NCI-H2107 treated with DMSO at 0.1 percent for 48 hours (cell line): ENCODE measurements around the gene TMEM8B.
"Not testable (repeated sequence)": the region's sequence is repeated elsewhere in the genome, so short reads cannot be mapped to it uniquely, and the experiment has no call there.

Source experiments
- DNase-seq: peaks from one replicate; lab custom pipeline; 2025; ENCODE audit not compliant: unreplicated experiment; lab: John Stamatoyannopoulos, UW

The TMEM8B gene

DNA sequence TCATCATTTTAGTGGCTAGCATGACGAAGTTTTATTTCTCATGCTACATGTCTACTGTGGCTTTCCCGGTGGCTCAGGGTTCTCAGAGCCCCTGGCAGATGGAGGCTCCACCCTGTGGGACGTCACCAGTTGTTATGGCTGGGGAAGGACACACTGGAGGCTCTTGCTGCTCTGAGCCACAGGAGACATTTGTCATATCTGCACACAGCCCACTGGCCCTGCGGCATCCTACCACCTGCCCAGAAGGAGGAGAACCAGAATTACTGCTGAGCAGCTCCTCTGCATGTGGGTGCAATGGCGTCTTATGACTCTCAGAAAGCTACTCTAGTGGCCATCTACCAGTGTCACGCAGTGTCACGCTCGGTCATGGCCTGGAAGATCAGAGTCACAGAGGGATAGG, 34.6 kb downstream of the TMEM8B start:
- no peak for DNase-seq

DNA sequence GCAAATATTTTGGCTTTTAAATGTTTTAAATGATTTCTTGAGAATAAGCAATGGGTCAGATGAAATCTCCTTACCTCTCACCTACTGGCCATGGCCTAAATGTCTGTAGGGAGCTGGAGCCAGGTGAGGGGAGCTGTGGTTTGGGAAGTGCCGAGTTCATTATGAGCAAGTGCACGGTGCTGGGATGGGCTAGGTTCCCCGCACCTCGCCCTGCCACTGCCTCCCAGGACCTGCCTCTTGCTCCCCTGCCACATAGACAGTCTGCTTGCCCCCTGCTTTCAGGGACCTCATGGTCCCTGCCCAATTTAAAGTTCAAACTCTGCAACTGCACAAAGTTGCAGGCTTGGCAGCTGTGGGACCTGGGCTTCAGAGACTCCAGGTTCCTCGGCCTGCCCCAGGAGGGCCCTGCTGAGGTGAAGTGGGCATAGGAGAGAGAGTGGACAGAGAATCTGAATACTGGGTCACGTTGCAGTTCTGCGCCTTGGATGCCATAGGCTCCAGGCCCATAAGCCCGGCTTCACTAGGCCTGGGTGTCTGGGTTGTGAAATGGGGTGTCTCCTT, 35.7 kb downstream of the TMEM8B start:
- DNase-seq: no peak

DNA sequence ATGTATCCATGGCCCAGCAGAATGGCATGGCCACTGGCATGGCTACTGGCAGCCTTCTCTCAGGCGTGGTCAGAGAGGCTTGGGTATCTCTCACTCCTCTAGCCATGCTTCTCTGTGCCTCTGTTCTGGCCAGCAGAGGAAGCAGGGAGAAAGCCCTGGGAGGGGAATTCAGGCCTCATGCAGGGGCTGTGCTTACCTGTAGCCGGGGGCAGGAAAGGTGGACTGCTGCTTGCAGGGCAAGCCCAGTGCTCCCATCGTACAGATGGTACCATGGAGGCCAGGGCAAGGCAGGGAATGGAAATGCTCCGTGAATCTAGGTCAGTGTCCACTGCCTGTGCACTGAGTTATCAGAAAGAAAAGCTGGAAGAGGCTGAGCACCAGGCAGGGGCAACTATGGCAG, 38.5 kb downstream of the TMEM8B start:
- no peak for DNase-seq

DNA sequence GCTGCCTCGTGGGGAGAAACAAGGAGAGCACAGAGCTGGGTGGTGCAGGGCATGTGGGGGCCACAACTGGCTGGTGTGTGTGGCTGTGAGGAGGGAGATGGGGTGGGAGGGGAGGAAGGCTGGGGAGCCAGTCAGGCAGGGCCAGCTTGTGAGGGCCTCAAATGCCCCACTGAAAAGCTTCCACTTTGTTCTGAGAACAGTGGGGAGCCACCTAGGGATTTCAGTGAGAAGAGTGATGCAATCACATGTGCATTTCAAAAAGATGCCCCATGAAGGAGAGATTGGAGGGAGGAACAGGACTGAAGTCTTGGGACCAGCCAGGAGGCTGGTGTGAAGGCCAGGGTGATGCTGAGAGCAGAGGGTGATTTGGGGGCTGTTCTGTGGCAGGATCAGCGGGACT, 39.9 kb downstream of the TMEM8B start:
- no peak for DNase-seq

DNA sequence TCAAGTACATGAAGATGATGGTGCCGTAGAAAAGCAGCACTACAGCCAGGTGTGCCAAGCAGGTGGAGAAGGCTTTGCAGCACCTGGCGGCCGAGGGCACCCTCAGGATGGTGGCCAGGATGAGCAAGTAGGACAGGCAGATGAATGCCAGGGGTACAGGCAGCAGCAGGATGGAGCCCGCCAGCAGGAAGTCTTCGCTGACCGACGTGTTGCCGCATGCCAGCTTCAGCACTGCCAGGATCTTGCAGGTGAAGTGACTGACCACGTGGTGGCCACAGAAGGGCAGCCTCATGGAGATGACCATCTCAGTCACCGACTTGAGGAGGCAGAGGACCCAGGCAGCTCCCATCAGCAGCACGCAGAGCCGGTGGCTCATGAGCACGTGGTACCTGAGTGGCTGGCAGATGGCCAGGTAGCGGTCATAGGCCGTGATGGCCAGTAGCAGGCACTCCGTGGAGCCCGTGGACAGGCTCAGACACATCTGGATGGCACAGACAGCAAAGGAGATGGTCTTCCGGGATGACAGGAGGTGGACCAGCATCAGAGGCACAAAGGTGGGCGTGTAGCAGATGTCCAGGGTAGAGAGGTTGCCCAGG, 40.7 kb downstream of the TMEM8B start:
- DNase-seq: no peak

DNA sequence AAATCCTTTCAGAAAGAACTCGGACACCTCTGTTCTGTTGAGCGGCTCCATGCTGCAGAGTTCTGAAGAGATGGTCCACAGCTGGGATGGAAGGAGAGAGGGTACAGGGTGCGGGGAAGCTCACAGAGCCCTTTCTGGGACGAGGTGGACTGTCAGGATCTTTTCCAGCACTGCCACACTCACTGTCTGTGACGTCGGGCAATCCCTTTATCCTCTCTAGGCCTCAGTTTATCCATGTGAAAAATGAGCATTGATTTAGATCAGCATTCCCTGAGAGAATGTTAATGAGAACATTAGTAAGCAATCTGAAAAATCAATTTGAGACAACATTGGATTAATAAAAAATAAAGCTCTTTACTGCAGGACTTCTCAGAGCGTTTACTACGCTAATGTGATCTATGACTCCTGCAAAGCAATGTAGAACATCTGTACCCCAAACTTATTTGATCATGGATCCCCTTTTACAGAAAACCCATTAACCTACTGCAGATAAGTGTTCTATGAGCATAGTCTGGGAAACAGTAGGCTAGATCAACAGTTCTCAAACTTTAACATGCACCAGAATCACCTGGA, 41.4 kb downstream of the TMEM8B start, which contains the start of gene OR13J1:
TSS of gene OR13J1 (minus strand) at position 51 of the 573 bp plus-strand sequence. CDS start at position 51, 0 bp downstream.
- no peak for DNase-seq

DNA sequence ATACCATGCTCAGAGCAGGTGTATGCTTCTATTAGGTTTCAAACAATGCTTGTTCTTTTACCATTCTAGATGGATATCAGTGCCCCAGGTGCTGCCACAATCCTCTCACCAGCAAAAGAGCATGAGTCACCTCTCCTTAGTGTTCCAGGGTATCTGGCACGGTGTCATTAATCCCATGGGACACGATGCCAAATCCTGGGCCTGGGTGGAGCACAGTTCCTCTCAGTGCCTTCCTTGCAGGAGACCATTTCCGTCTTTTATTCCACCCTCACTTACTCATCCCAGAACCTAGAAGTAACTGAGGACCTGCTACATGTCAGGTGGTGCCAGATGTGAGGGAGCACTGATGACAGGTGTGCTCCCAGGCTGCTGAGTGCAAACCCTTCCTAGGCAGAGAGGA, 42.5 kb downstream of the TMEM8B start:
- DNase-seq: peak; percentile 35

DNA sequence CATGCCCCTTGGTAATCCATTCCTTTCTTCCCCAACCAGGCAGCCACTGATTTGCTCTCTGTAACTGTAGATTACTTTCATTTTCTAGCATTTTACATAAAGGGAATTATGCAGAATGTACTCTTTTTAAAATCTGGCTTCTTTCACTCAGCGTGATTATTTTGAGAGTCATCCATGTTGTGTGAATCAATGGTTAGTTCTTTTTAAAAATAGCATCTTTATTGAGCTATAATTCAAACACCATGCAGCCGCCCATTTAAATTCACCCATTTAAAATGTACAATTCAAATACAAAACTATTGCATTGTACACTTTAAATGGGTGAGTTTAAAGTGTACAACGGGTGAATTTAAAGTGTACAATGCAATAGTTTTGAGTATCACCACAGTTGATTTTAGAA, 43.5 kb downstream of the TMEM8B start:
- no peak for DNase-seq

DNA sequence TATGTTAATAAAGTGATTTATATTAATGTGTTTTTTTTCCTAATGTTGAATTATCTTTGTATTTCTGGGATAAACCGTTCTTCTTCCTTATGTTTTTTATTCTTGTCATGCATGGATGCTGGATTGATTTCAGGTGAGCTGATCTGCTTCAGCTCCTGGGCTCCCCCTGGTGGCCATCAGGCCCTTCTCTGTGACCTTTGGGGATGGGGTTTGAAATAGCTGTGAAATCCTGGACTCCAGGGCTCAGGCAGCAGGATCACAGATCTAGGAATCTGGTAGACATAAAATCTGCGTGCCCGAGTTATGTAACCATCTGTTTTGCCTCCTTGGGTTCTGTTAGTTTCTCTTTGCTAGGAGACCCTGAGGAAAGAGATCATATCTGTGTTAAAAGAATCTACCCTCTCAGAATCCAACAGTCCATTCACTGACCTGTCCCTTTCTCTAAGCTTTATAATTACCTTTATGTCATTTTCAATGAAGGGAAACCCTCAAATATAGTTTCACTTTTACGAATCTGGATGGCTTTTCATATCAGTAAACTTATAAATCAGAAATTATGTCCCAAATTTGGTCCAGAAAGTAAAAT, 53.3 kb downstream of the TMEM8B start:
- peak; percentile 62 for DNase-seq

DNA sequence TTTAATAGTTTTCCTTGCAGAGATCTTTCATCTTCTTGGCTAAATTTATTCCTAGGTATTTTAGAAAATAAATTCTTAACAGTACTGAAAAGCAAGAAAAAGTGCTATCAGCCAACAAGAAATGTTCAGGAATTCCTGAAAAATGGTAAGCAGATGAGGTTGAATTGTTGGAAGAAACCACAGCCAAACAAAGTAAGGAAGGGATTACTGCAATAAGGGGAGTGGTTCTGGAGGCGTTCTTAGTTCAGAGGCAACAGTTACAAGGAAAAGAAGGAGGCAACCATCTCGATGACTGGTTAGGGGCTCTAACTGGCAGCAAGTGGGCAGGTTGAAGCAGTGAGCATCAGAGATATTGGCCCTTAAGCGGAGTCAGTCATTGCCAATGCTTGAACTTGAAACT, 54.0 kb downstream of the TMEM8B start:
- DNase-seq: no peak

DNA sequence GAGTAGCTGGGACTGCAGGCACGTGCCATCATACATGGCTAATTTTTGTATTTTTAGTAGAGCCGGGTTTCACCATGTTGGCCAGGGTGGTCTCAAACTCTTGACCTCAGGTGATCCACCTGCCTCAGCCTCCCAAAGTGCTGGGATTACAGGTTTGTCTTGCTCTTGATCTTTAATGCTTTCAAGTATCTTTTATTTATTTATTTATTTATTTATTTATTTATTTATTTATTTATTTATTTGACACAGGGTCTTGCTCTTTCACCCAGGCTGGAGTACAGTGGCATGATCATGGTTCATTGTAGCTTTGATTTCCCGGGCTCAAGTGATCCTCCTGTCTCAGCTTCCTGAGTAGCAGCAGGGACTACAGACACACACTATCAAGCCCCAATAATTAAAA, 55.9 kb downstream of the TMEM8B start:
- not testable (repeated sequence) for DNase-seq

DNA sequence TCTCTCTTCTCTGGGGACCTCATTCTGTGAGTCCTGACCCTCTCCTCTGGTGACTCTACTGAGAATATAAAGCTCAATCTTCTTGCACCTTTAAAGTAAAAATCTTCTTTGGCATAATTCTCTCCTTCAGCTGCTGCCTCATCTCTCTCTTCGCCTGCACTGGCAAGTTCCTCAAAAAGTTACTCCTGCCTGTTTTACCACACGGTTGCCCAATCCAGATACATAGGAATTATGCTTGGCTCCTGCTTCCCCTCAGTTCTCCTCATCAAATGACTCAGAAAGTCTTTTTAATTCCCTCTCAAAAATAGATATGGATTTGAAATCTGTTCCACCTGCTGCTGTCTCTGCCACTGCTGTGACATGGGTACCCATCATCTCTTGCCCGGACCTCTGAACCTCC, 62.6 kb downstream of the TMEM8B start:
- no peak for DNase-seq

DNA sequence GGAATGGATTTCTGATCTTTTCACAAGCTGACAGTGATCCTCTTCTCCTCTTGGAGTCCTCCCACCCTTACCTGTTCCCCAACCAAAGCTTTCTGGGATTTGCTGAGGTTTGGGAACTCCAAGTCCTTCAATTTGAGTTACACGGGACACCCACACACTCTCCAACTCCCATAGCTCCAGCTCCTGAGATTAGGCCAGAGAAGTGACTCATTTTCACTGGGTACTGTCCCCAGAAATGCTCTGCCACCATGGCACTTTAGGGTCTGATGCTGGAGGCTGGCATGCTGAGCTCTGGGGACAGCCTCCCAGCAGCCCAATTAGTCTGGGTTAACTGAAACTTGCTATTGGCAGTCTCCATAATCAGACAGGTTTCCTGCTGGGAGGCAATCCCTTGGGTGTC, 63.0 kb downstream of the TMEM8B start:
- no peak for DNase-seq

DNA sequence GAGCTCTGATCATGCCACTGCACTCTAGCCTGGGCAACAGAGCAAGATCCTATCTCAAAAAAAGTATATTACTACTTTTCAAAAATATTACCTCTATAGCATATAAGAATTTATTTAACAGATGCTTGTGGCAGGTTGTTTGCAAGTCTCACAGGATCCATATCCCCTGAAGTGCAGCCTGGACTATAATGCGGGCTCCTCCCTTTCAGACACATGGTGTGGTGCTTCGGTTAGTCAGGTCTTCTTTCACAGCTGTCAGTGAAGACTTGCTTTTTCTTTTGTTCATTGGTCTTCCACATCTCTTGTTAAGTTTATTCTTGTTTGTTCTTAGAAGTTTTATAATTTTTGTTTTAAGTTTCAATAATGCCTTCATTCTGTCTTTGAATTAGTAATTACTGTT, 67.5 kb downstream of the TMEM8B start:
- DNase-seq: no peak

DNA sequence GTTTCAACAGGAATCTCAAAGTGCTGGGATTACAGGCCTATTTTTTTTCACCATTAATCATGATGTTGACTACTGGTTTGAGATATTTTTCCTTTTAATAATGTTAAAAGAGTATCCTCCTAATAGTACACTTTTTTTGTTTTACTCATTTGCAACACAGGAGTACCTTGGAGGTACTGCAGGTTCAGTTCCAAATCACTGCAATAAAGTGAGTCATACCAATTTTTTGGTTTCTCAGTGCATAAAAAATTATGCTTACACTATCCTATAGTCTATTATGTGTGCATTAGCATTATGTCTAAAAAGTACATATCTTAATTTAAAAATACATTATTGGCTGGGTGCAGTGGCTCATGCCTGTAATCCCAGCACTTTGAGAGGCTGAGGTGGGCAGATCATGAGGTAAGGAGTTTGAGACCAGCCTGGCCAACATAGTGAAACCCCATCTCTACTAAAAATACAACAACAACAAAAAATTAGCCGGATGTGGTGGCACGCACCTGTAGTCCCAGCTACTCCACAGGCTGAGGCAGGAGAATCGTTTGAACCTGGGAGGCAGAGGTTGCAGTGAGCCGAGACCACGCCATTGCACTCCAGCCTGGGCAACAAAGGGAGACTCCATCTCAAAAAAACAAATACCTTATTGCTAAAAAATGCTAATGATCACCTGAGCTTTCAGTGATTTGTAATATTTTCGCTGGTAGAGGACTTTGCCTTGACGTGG, 68.5 kb downstream of the TMEM8B start:
- not testable (repeated sequence) for DNase-seq

DNA sequence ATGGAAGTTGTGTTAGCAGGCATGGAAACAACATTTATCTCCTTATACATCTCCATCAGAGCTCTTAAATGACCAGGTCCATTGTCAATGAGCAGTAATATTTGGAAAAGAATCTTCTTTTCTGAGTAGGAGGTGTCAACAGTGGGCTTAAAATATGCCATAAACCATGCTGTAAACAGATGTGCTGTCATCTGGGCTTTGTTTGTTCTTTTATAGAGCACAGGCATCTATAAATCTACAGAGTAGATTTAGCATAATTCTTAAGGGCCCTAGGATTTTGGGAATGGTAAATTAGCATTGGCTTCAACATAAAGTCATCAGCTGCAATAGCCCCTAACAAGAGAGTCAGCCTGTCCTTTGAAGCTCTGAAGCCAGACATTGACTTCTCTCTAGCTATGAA, 69.3 kb downstream of the TMEM8B start:
- DNase-seq: no peak

DNA sequence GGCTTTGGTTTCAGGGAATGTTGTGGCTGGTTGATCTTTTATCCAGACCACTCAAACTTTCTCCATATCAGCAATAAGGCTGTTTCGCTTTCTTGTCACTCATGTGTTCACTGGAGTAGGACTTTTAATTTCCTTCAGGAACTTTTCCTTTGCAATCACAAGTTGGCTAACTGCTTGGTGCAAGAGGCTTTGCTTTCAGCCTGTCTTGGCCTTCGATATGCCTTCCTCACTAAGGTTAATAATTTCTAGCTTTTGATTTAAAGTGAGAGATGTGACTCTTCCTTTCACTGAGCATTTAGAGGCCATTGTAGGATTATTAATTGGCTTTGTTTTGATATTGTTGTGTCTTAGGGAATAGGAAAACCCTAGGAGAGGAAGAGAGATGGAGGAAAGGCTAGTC, 70.0 kb downstream of the TMEM8B start:
- no peak for DNase-seq

DNA sequence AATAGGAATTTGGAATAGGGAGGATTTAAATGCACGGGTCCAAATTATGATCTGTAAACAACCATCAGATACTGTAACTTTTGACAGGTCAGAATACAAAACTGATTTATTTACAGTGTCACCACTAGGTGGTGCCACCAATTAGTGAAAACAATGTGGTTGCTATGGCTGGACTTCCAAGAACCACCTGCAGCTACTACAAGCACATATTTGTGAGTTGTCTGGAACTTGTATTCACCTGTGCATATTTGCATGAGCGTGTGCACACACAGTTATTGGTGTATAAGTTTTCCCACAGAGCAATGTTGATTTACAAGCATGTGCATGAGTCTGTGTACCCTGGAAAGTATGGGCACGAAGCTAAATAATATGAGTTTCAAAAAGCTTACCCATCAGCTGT, 74.0 kb downstream of the TMEM8B start:
- peak; percentile 48 for DNase-seq

DNA sequence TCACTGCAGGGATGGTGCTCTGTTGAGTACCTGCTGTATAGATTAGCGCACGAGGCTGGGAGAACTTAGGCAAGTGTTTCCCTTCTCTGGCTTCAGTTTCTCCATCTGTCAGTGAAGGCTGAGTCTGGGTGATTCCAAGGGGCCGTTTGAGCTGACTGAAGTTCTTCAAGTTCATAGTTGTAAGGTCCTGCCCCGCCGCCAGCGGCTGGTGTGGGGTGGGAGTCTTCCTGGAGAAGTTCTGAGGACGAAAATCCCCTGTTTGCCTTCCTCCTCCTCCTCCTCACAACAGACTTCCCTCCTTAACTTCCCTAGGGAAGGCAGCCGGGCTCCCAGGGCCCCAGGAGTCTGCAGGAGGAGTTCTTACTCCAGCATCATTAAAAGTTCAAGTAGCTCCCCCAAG, 75.3 kb downstream of the TMEM8B start:
- no peak for DNase-seq

DNA sequence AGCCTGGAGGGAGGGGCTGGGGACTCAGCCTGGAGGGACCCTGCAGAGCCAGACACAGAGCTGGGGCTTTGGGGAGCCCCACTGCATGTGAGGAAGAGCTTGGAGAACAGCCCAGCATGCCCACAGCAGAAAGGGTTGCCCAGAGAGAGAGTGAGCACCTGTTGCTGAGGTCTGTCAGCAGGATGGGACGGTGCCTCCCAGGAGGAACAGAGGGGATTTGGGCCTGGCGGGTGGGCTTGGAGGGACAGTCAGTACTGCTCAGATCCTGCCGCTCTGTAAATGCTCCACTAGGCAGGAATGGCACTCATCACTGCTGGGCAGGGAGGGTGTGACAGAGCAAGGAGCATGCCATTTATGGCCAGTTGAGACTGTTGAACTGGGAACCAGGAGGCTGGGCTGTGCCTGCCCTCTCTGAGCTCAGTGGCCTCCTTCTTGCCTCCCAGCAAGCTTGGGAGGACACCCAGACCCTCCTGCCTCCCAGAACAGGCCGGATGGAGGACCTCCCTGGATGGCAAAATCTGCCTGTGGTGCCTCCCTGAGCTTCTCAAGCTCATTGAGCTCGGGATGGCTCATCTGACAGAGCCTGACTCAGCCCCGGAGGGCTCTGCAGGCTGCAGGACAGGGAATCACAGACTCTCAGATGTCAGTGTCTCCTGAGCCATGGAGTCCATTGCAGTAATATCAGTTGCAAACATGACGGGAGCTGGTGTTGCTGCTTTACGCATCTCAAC, 76.2 kb downstream of the TMEM8B start:
- DNase-seq: no peak
